Prostate gland (tissue), 2 donors: ENCODE measurements around the gene ANKRD6. TPM values are rescaled to one million over a fixed set of nuclear protein-coding genes. Genes with fewer than 3 reads are reported as not detected.

Experiments used
- DNase-seq: peaks from one replicate; pipeline ENCODE4 v3.0.0-alpha.2; 2019; ENCODE audit warnings: low spot score
- H3K27ac ChIP-seq, 2 donors: fragments of 200-600 bp; sonication (generic); 2 replicates each; pipeline ENCODE4 v1.5.1; 2017 to 2019
- H3K27me3 ChIP-seq: fragments of 200-600 bp; sonication (generic); replicated peaks from 2 replicates; pipeline ENCODE4 v1.5.1; 2019; ENCODE audit not compliant: insufficient read depth
- H3K36me3 ChIP-seq, 2 donors: fragments of 200-600 bp; sonication (generic); 1 replicate in 1 of 2; 2 replicates in 1 of 2; pipeline versions ENCODE4 v1.5.1 to v1.8.1; 2017 to 2019
- H3K4me1 ChIP-seq: fragments of 200-600 bp; sonication (generic); replicated peaks from 2 replicates; pipeline ENCODE4 v1.5.1; 2019
- H3K4me3 ChIP-seq, 2 donors: fragments of 200-600 bp; sonication (generic); 2 replicates each; pipeline ENCODE4 v1.5.1; 2017 to 2019
- H3K9me3 ChIP-seq: fragments of 200-600 bp; sonication (generic); 2 replicates; pipeline ENCODE4 v1.5.1; 2017
- CTCF ChIP-seq, 4 experiments: fragments of 200-600 bp in 2 of 4; fragments of 450-650 bp in 2 of 4; sonication (generic) in 2 of 4; IDR thresholded peaks; 1 replicate in 3 of 4; 2 replicates in 1 of 4; pipeline ENCODE4 v1.5.1; 2016 to 2019; ENCODE audit warnings: antibody characterized with exemption in 4 of 4, mild to moderate bottlenecking in 2 of 4, moderate library complexity in 2 of 4
- POLR2A ChIP-seq: fragments of 450-650 bp; IDR thresholded peaks from one replicate; pipeline ENCODE4 v1.6.1; 2016; ENCODE audit warnings: antibody characterized with exemption, mild to moderate bottlenecking
- POLR2AphosphoS5 ChIP-seq: sonication (generic); formaldehyde crosslinking; IDR thresholded peaks from one replicate; pipeline ENCODE4 v1.6.1; 2017; ENCODE audit warnings: antibody characterized with exemption
- WGBS: methylation state at CpG from one replicate; pipeline ENCODE4 v1.1.5; 2018; 5-methylcytosine and 5-hydroxymethylcytosine counted together
- intact Hi-C: fragments of 100-400 bp; cut with DNase I; formaldehyde crosslinking; loops from one replicate; pipeline ENCODE4 v1.14.2; 2022
- total RNA-seq, 2 donors: library from RNA; depleted of rRNA; stranded (reverse); fragments of >200 nt; gene quantifications; one replicate each; pipeline ENCODE4 v1.1.0, GENCODE V29; 2016

The ANKRD6 gene
- total RNA-seq, 2 donors from 2014 or later = 11.9 to 30.9 TPM

DNA sequence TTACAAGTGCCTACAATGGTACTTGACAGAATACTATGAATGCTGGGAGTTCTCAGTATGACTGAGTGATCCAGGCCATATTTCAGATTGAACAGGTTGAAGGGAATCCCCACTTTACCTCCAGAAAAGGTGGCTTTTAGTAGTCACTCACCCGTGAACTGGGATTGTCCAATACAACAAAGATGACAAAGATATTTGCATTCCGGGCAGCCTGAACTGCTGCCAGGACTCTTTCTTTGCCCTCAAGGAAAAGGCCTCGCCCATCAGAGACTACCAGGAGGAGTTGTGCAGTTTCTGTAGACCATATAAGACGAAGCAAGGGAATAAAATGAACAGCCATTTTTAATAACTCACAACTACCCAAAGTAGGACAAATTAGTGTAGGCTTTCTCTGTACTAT lies 211.9 kb downstream of the ANKRD6 start:
- H3K4me1 ChIP-seq = no peaks in the 10 kb centered on the region
- no peak for DNase-seq
- no peaks in the 10 kb centered on the region for H3K27me3 ChIP-seq
- H3K36me3 ChIP-seq = no peaks in the 10 kb centered on the region
- H3K27ac ChIP-seq = no peak overlapping the region
- TF ChIP-seq POLR2A = no peak
- no peak for TF ChIP-seq CTCF (IDR thresholded peaks at IDR 0.05)
- no peak for TF ChIP-seq POLR2AphosphoS5
- H3K9me3 ChIP-seq = no peaks in the 10 kb centered on the region
- no peak overlapping the region for H3K4me3 ChIP-seq
- WGBS = 64% methylated on average over 4 of the region's 4 CpGs
- intact Hi-C loops = no loop called here

- no peak overlapping the region for H3K4me3 ChIP-seq
- no peak overlapping the region for H3K27ac ChIP-seq
- DNase-seq = no peak
- peaks cover 0 to 2% of the 10 kb centered on the region in 2 donors for H3K36me3 ChIP-seq
- TF ChIP-seq POLR2A (no peak), CTCF (IDR thresholded peaks at IDR 0.05) (no peak), POLR2AphosphoS5 (no peak)
- H3K9me3 ChIP-seq = no peaks in the 10 kb centered on the region
- WGBS = 100% methylated on average over 1 of the region's 1 CpG
- no peaks in the 10 kb centered on the region for H3K27me3 ChIP-seq
- no peaks in the 10 kb centered on the region for H3K4me1 ChIP-seq
- intact Hi-C loops = no loop called here
Observed at GRCh38 chr6:89649682-89650081, 216.7 kb downstream of the ANKRD6 start.

DNA sequence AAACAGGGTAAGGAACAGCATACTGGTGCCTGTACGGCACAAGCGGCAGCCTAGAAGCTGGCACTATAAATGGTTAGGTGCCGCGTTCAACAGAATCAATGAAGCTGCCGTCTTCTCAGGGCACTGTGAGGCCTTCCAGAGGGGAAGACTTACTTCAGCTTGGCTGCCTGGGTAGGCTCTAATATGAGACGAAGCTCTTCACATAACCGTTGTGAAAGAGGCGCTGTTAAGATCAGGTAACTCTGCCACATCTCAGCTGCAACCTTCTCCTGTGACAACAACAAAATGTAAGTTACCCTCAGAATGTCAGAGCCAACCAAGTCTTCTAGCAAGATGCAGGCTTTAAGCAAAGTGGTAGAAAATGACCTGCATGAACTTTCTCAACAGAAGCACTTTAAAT lies 217.6 kb downstream of the ANKRD6 start:
- WGBS = 88% methylated on average over 8 of the region's 8 CpGs
- Histone ChIP-seq H3K4me1 (no peaks in the 10 kb centered on the region), H3K36me3 (peaks cover 0 to 2% of the 10 kb centered on the region in 2 donors), H3K9me3 (no peaks in the 10 kb centered on the region), H3K27me3 (no peaks in the 10 kb centered on the region), H3K4me3 (no peak overlapping the region), H3K27ac (no peak overlapping the region)
- no peak for DNase-seq
- intact Hi-C loops = no loop called here
- no peak for TF ChIP-seq CTCF (IDR thresholded peaks at IDR 0.05)
- no peak for TF ChIP-seq POLR2A
- no peak for TF ChIP-seq POLR2AphosphoS5

- H3K27ac ChIP-seq = no peak overlapping the region
- H3K4me3 ChIP-seq = no peak overlapping the region
- no peak for DNase-seq
- H3K9me3 ChIP-seq = no peaks in the 10 kb centered on the region
- 92% methylated on average over 2 of the region's 2 CpGs for WGBS
- no peaks in the 10 kb centered on the region for H3K27me3 ChIP-seq
- no peaks in the 10 kb centered on the region for H3K4me1 ChIP-seq
- no peak for TF ChIP-seq POLR2A
- TF ChIP-seq POLR2AphosphoS5 = no peak
- TF ChIP-seq CTCF (IDR thresholded peaks at IDR 0.05) = no peak
- intact Hi-C loops = no loop called here
- H3K36me3 ChIP-seq = peaks cover 0 to 2% of the 10 kb centered on the region in 2 donors
Observed at GRCh38 chr6:89655122-89655521, 222.2 kb downstream of the ANKRD6 start.

GRCh38 chr6:89657445-89658158 lies 224.7 kb downstream of the ANKRD6 start:
- no peak for TF ChIP-seq POLR2AphosphoS5
- TF ChIP-seq CTCF (IDR thresholded peaks at IDR 0.05) = no peak
- TF ChIP-seq POLR2A = no peak
- Histone ChIP-seq H3K27ac (no peak overlapping the region), H3K9me3 (no peaks in the 10 kb centered on the region), H3K36me3 (no peaks in the 10 kb centered on the region), H3K4me1 (no peaks in the 10 kb centered on the region), H3K27me3 (no peaks in the 10 kb centered on the region), H3K4me3 (no peak overlapping the region)
- 60% methylated on average over 13 of the region's 13 CpGs for WGBS
- no peak for DNase-seq
- intact Hi-C loops = no loop called here
